WTC11 (cell line): ENCODE measurements around the gene BACE2. TPM values are rescaled to one million over a fixed set of nuclear protein-coding genes. Genes with fewer than 3 reads are reported as not detected.

Source experiments
- ATAC-seq: fragments of 200-7000 bp; cut with Tn5 transposase; 2 replicates; pipeline ENCODE4 v1.10.0; 2021; ENCODE audit warnings: mild to moderate bottlenecking, moderate library complexity
- CTCF ChIA-PET: fragments of 300-600 bp; sonication (Branson Sonifier 250); formaldehyde crosslinking; loops from one replicate; lab custom pipeline; 2021; ENCODE audit warnings: antibody characterized with exemption; lab: Charles Lee
- POLR2A ChIA-PET: fragments of 350-600 bp; sonication (Branson Sonifier 250); formaldehyde crosslinking; loops from one replicate; lab custom pipeline; 2021; ENCODE audit warnings: antibody characterized with exemption; lab: Charles Lee
- DNase-seq: peaks from one replicate; pipeline ENCODE4 v3.0.0; 2021; ENCODE audit warnings: low spot score
- H3K27ac Mint-ChIP-seq: 2 replicates; pipeline ENCODE4 v1.8.0; 2021; ENCODE audit warnings: mixed read lengths
- H3K27me3 Mint-ChIP-seq: 2 replicates; pipeline ENCODE4 v1.8.0; 2021; ENCODE audit warnings: low read depth, mild to moderate bottlenecking, moderate library complexity, mixed read lengths
- H3K36me3 Mint-ChIP-seq: 2 replicates; pipeline ENCODE4 v1.8.0; 2021; ENCODE audit warnings: mixed read lengths
- H3K4me1 Mint-ChIP-seq: 2 replicates; pipeline ENCODE4 v1.8.0; 2022; ENCODE audit warnings: mixed read lengths
- H3K4me3 Mint-ChIP-seq: 2 replicates; pipeline ENCODE4 v1.8.0; 2021; ENCODE audit warnings: mild to moderate bottlenecking, moderate library complexity, mixed read lengths
- H3K9me3 Mint-ChIP-seq: 2 replicates; pipeline ENCODE4 v1.8.0; 2021; ENCODE audit warnings: mixed read lengths
- ATF1 ChIP-seq: sonication (generic); formaldehyde crosslinking; IDR thresholded peaks from 2 replicates; pipeline ENCODE4 v1.8.1; 2023; ENCODE audit warnings: mild to moderate bottlenecking, moderate library complexity, missing genetic modification reagents
- ATF3 ChIP-seq: sonication (generic); formaldehyde crosslinking; conservative IDR thresholded peaks from 2 replicates; pipeline ENCODE4 v1.8.1; 2022; ENCODE audit warnings: mild to moderate bottlenecking, missing genetic modification reagents
- CDX4 ChIP-seq: fragments of 250-450 bp; sonication (Bioruptor Pico); IDR thresholded peaks from 2 replicates; pipeline ENCODE4 v1.9.0; 2021; ENCODE audit warnings: moderate library complexity, mild to moderate bottlenecking, inconsistent platforms, borderline replicate concordance
- E2F1 ChIP-seq: sonication (generic); formaldehyde crosslinking; IDR thresholded peaks from 2 replicates; pipeline ENCODE4 v1.8.0; 2022; ENCODE audit warnings: mild to moderate bottlenecking, missing genetic modification reagents
- EMX1 ChIP-seq: fragments of 250-450 bp; sonication (Bioruptor Pico); IDR thresholded peaks from 2 replicates; pipeline ENCODE4 v1.8.0; 2021; ENCODE audit warnings: mild to moderate bottlenecking
- ESRRA ChIP-seq: sonication (generic); formaldehyde crosslinking; IDR thresholded peaks from 2 replicates; pipeline ENCODE4 v1.8.1; 2022; ENCODE audit warnings: mild to moderate bottlenecking, missing genetic modification reagents, borderline replicate concordance
- GABPB1 ChIP-seq: sonication (generic); formaldehyde crosslinking; IDR thresholded peaks from 2 replicates; pipeline ENCODE4 v1.8.1; 2023; ENCODE audit warnings: mild to moderate bottlenecking, missing genetic modification reagents
- GTF2I ChIP-seq: fragments of 250-450 bp; sonication (Bioruptor Pico); conservative IDR thresholded peaks from 2 replicates; pipeline ENCODE4 v1.4.0; 2021; ENCODE audit warnings: mild to moderate bottlenecking
- OVOL2 ChIP-seq: fragments of 250-450 bp; sonication (Bioruptor Pico); IDR thresholded peaks from 2 replicates; pipeline ENCODE4 v1.9.0; 2021; ENCODE audit warnings: mild to moderate bottlenecking, borderline replicate concordance
- PRDM15 ChIP-seq: sonication (generic); formaldehyde crosslinking; IDR thresholded peaks from 2 replicates; pipeline ENCODE4 v1.8.0; 2022; ENCODE audit warnings: missing genetic modification reagents
- PRRX2 ChIP-seq: fragments of 250-450 bp; sonication (Bioruptor Pico); IDR thresholded peaks from 2 replicates; pipeline ENCODE4 v1.8.0; 2021; ENCODE audit warnings: mild to moderate bottlenecking
- STAT6 ChIP-seq: sonication (generic); formaldehyde crosslinking; conservative IDR thresholded peaks from 2 replicates; pipeline ENCODE4 v1.8.1; 2023; ENCODE audit warnings: mild to moderate bottlenecking, low read depth, missing genetic modification reagents, moderate library complexity
- TEAD4 ChIP-seq: sonication (generic); formaldehyde crosslinking; IDR thresholded peaks from 2 replicates; pipeline ENCODE4 v1.8.0; 2022; ENCODE audit warnings: mild to moderate bottlenecking, missing genetic modification reagents
- ZBTB43 ChIP-seq: sonication (generic); formaldehyde crosslinking; IDR thresholded peaks from 2 replicates; pipeline ENCODE4 v1.8.1; 2023; ENCODE audit warnings: mild to moderate bottlenecking, missing genetic modification reagents
- ZMAT4 ChIP-seq: fragments of 250-450 bp; sonication (Bioruptor Pico); IDR thresholded peaks from 2 replicates; pipeline ENCODE4 v1.9.0; 2021; ENCODE audit warnings: mild to moderate bottlenecking
- ZNF219 ChIP-seq: sonication (generic); formaldehyde crosslinking; IDR thresholded peaks from 2 replicates; pipeline ENCODE4 v1.8.0; 2023; ENCODE audit warnings: missing genetic modification reagents, mild to moderate bottlenecking, borderline replicate concordance
- ZNF232 ChIP-seq: sonication (generic); formaldehyde crosslinking; IDR thresholded peaks from 2 replicates; pipeline ENCODE4 v1.8.0; 2022; ENCODE audit warnings: mild to moderate bottlenecking, missing genetic modification reagents
- ZNF263 ChIP-seq: sonication (generic); formaldehyde crosslinking; IDR thresholded peaks from 2 replicates; pipeline ENCODE4 v1.8.1; 2022; ENCODE audit warnings: low read depth, mild to moderate bottlenecking, moderate library complexity, missing genetic modification reagents
- ZNF317 ChIP-seq: sonication (generic); formaldehyde crosslinking; IDR thresholded peaks from 2 replicates; pipeline ENCODE4 v1.8.1; 2023; ENCODE audit warnings: low read depth, mild to moderate bottlenecking, moderate library complexity, missing genetic modification reagents, borderline replicate concordance
- ZNF396 ChIP-seq: fragments of 250-450 bp; sonication (Bioruptor Pico); IDR thresholded peaks from 2 replicates; pipeline ENCODE4 v1.8.0; 2021; ENCODE audit warnings: mild to moderate bottlenecking, moderate library complexity, borderline replicate concordance
- ZNF423 ChIP-seq: fragments of 250-450 bp; sonication (Bioruptor Pico); IDR thresholded peaks from 2 replicates; pipeline ENCODE4 v2.1.2; 2022; ENCODE audit warnings: mild to moderate bottlenecking, moderate library complexity
- total RNA-seq: library from RNA; stranded (reverse); gene quantifications from 3 replicates; pipeline ENCODE4 v1.2.3, GENCODE V29; 2021

Gene BACE2
- total RNA-seq, 1 experiment from 2014 or later, result 9.8 TPM

GRCh38 chr21:41147979-41148355 lies 20.0 kb upstream of the BACE2 start:
- TF ChIP-seq ZBTB43 (CRISPR knock-in tag) (no peak), GABPB1 (CRISPR knock-in tag) (no peak), PRDM15 (CRISPR knock-in tag) (no peak), PRRX2 (CRISPR knock-in tag) (no peak), E2F1 (no peak), ZNF317 (no peak)
- POLR2A ChIA-PET, result no interaction called here

GRCh38 chr21:41148798-41149197 lies 19.2 kb upstream of the BACE2 start:
- ATAC-seq (no peak), DNase-seq (no peak)
- TF ChIP-seq ATF1 (CRISPR knock-in tag) (no peak), ZNF263 (CRISPR knock-in tag) (no peak), ZNF423 (CRISPR knock-in tag) (no peak), STAT6 (CRISPR knock-in tag) (no peak), OVOL2 (CRISPR knock-in tag) (no peak)
- Mint-ChIP-seq H3K4me1 (peaks cover 19% of the 10 kb centered on the region), H3K27ac (no peak overlapping the region), H3K4me3 (no peak overlapping the region), H3K9me3 (no peaks in the 10 kb centered on the region), H3K36me3 (no peaks in the 10 kb centered on the region), H3K27me3 (peaks cover 33% of the 10 kb centered on the region)
- ChIA-PET CTCF (interaction anchor here (1.1 to 1.2 kb wide), 3 partner anchors 10 to 18 kb away, joined by 3 to 6 read pairs (median 5); no protein-coding TSS in a partner anchor), POLR2A (no interaction called here)

More at GRCh38 chr21:41147979-41148355, 20.0 kb upstream of the BACE2 start:
- ATAC-seq (no peak), DNase-seq (no peak)
- peaks cover 33% of the 10 kb centered on the region for H3K27me3 Mint-ChIP-seq
- no peak overlapping the region for H3K4me3 Mint-ChIP-seq
- no peak overlapping the region for H3K27ac Mint-ChIP-seq
- H3K36me3 Mint-ChIP-seq, result no peaks in the 10 kb centered on the region
- CTCF ChIA-PET, result interaction anchor here (1.5 to 2.4 kb wide), 6 partner anchors 13 to 135 kb away, joined by 4 to 9 read pairs (median 6); no protein-coding TSS in a partner anchor
- no peaks in the 10 kb centered on the region for H3K9me3 Mint-ChIP-seq
- H3K4me1 Mint-ChIP-seq, result peaks cover 19% of the 10 kb centered on the region

GRCh38 chr21:41149199-41149598 lies 18.8 kb upstream of the BACE2 start:
- CTCF ChIA-PET, result interaction anchor here (1.1 to 1.2 kb wide), 3 partner anchors 10 to 18 kb away, joined by 3 to 6 read pairs (median 5); no protein-coding TSS in a partner anchor
- Mint-ChIP-seq H3K27ac (no peak overlapping the region), H3K27me3 (peaks cover 33% of the 10 kb centered on the region), H3K4me1 (peaks cover 19% of the 10 kb centered on the region), H3K9me3 (peaks cover 1% of the 10 kb centered on the region), H3K4me3 (no peak overlapping the region), H3K36me3 (no peaks in the 10 kb centered on the region)
- DNase-seq, result no peak
- no peak for ATAC-seq
- POLR2A ChIA-PET, result no interaction called here
- TF ChIP-seq ZNF396, result no peak
- no peak for TF ChIP-seq GTF2I
- TF ChIP-seq ZNF219 (CRISPR knock-in tag), result no peak
- no peak for TF ChIP-seq TEAD4 (CRISPR knock-in tag)
- no peak for TF ChIP-seq EMX1 (CRISPR knock-in tag)
- no peak for TF ChIP-seq CDX4 (CRISPR knock-in tag)
- no peak for TF ChIP-seq ZMAT4 (CRISPR knock-in tag)
- no peak for TF ChIP-seq ZBTB43 (CRISPR knock-in tag)
- no peak for TF ChIP-seq ZNF232 (CRISPR knock-in tag)
- TF ChIP-seq OVOL2 (CRISPR knock-in tag), result no peak
- TF ChIP-seq ESRRA (CRISPR knock-in tag), result no peak
- no peak for TF ChIP-seq ATF3 (CRISPR knock-in tag)
